ENCODE data around the gene CD1D.
"Not testable (repeated sequence)": the region's sequence is repeated elsewhere in the genome, so short reads cannot be mapped to it uniquely, and the experiment has no call there.

Gene CD1D

DNA sequence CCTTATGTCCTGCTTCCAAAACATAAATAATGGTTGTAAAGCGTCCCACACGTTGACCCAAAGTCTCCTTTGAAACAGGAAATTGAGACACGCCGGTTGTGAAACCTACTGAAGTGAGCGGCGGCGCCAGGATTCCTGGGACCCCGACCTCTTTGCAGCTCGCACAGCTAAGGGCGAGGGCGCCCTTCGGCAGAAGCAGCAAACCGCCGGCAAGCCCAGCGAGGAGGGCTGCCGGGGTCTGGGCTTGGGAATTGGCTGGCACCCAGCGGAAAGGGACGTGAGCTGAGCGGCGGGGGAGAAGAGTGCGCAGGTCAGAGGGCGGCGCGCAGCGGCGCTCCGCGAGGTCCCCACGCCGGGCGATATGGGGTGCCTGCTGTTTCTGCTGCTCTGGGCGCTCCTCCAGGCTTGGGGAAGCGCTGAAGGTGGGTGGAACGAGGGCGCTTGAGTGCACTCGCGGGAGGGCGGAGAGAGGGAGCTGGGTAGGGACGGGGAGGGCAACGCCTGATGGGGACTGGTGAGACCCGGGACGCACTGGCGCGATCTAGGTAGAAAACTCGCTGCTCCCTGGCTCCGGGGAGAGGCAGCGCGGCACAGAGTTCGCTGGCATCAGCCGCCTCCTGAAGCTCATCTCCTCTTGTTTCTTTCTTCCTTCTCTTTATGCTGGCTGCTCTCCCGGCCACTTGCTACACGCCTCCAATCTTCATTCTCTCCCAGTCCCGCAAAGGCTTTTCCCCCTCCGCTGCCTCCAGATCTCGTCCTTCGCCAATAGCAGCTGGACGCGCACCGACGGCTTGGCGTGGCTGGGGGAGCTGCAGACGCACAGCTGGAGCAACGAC lies at the start of gene CD1D:
TSS of gene CD1D (plus strand) at position 155 of the 836 bp plus-strand sequence. CDS start at position 362, 207 bp downstream.
- DNase-seq (ENCODE audit: low read depth in 4 of 4, low spot score in 1 of 4): no peak

GRCh38 chr1:158131217-158131616 lies 49.5 kb upstream of the CD1D start:
- DNase-seq (ENCODE audit: low read depth in 4 of 4, low spot score in 1 of 4): no peak

GRCh38 chr1:158140764-158141192 lies 39.9 kb upstream of the CD1D start:
- DNase-seq (ENCODE audit: low read depth in 4 of 4, low spot score in 1 of 4): no peak

GRCh38 chr1:158145173-158145719 lies 35.4 kb upstream of the CD1D start:
- no peak for DNase-seq (ENCODE audit: low read depth in 4 of 4, low spot score in 1 of 4)

DNA sequence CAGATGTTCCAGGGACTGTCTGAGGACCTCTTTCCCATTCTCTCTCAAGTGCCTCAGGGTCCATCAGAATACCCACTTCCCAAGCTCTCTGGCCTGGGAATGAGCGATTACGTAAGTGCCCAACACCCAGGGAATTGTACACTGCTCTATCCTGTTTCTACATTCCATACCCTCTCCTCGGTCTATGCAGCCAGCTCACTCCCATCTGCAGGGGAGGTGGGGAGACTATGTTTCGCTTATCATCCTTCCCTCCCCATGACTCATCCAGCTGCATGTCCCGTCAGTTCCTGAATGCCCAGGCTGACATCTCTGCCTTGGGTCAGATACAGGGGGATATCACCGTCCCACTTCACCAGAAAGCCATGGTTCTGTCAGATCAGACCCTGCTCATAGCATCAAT lies 34.5 kb upstream of the CD1D start:
- no peak for DNase-seq (ENCODE audit: low read depth in 4 of 4, low spot score in 1 of 4)

DNA sequence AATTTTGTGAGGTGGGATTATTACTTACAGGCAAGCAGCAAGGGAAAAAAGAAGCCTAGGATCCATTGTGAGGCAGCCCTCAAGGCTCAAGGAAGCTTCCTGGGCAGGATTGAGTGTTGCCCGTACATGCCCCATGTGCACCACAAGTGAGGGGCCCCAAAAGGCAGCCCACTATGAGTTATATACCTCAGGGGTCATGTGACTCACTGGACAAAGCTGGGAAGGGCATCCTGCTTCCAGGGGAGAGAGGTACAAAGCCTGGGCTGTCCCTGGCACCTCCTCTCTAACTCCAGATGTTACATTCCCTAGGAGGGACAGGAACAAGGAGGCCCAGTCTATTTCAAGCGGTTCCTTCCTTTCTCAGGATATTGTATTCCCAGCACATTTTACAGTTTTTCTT lies 34.0 kb upstream of the CD1D start:
- DNase-seq (ENCODE audit: low read depth in 4 of 4, low spot score in 1 of 4): no peak

DNA sequence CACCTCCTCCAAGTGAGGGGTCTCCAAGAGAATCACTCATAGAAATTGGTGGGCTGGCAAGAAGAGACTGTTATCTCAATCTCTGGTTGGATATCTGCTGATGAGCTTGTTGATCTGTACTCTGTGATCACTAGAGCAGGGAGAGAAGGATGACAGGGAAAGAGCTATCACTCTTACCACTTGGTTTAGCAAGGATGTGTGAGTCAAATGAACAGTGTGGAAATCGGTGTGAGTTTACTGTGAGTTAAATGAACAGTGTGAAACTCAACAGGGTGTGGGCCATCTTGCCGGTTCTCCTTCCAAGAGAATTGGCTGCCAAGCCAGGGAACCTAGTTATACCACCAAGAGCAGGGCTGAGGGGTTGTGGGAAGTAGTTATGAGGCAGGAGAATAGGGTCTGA lies 33.3 kb upstream of the CD1D start:
- no peak for DNase-seq (ENCODE audit: low read depth in 4 of 4, low spot score in 1 of 4)

DNA sequence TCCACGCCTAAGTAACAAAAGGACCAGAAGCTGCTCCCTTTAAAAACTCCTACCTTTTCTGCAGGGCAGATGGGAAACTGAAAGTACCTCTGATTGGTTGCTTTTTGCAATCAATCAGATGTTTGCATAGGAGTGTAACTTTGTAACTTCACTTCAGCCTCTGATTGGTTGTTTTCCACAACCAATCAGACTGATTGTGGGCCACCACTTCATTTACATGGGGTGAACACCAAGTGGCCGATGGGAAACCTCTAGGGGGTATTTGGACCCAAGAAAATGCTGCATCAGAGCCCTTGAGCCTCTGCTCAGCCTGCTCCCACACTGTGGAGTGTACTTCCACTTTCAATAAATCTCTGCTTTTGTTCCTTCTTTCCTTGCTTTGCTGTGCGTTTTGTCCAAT lies 32.8 kb upstream of the CD1D start:
- no peak for DNase-seq (ENCODE audit: low read depth in 4 of 4, low spot score in 1 of 4)

DNA sequence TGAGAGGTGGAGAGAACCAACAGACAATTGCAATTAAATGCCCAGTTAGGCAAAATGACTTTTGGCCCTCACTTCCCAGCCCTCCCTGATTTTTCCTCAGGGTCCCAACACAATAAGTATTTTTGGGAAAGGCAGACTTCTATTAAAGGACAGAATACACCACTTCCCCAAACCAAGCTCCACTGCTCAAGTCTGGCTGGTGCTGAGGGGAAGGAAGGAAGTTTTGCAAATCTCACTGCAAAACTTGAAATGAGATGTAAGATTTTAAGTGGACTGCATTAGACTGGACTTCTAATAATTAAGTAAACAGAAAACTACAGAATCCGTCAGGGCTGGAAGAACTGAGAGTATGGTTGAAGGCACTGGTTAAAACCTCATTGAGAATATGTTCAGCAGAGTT lies 32.2 kb upstream of the CD1D start:
- no peak for DNase-seq (ENCODE audit: low read depth in 4 of 4, low spot score in 1 of 4)

DNA sequence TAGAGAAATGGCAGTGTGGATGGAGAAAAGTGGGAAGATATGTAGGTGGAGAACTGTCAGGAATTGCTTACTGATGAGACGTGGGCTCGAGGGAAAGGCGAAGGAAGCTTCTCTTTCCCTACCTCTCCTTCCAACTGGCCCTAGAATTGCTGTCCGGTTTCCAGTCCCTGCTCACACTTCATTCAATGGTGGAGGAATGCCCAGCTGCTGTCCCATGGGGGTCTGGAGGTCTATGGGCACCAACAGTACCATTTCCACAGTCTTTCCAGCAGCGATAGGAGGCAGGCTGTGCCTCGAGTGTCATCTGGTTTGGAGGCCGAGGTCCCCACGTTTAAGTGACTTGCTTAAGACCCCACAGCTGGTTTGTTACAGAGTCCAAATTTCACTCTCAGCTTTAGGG lies 31.5 kb upstream of the CD1D start:
- DNase-seq (ENCODE audit: low read depth in 4 of 4, low spot score in 1 of 4): no peak

DNA sequence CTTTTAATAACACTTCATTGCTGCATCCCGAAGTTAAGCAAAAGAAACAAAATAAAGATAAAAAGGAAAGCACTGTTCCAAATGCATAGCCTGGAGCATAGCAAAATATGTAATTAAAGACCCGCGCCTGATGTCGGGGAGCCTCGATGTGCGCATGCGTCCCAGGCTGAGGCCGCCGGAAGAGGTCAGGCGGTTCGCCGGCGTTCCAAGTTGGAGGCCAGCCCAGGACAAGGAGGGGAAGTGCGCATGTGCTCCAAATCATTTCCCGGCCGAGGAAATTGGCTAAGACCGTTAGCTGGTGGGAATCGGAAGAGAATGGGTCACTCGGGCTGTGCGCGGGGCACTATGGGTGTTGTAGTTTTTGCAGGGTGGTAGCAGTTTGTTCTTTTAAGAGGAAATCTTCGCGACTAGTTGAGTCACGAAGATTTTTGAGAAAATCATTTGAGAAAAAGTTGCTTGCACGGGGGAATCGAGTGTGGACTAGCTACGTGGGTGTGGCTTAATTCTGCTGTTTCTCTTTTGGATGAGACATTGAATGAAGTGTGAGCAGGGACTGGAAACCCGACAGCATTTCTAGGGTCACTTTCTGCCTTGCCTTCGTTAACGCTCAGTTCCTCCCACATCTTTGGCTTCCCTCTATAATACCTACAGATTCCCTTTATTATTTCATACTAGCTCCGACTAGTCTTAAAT lies 31.0 kb upstream of the CD1D start:
- peak; percentile 36 to 69 (median 60) for DNase-seq (ENCODE audit: low read depth in 4 of 4, low spot score in 1 of 4)

- no peak for DNase-seq (ENCODE audit: low read depth in 4 of 4, low spot score in 1 of 4)
Measured at GRCh38 chr1:158150523-158150922, 30.2 kb upstream of the CD1D start.

DNA sequence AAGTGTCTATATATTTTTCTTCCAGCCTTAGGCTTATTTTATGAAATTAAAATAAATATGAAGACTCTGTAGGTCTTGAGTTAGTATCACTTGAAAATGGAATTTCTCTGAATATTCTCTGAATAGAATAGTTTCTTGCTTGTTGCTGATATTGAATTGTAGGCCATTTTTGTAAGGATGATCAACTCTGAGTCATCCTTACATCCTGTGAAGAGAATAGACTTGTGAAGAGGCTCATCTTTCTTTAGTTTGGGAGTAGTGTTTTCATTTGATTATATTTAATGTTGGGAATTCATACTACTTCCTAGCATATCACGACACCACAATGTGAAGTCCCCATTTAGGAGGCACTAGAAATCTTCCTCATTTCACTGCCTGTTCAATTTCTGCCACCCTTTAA lies 27.5 kb upstream of the CD1D start:
- no peak for DNase-seq (ENCODE audit: low read depth in 4 of 4, low spot score in 1 of 4)

- DNase-seq (ENCODE audit: low read depth in 4 of 4, low spot score in 1 of 4): no peak
Measured at GRCh38 chr1:158153746-158154444, 26.8 kb upstream of the CD1D start.

GRCh38 chr1:158154501-158154900 lies 26.2 kb upstream of the CD1D start:
- no peak for DNase-seq (ENCODE audit: low read depth in 4 of 4, low spot score in 1 of 4)

DNA sequence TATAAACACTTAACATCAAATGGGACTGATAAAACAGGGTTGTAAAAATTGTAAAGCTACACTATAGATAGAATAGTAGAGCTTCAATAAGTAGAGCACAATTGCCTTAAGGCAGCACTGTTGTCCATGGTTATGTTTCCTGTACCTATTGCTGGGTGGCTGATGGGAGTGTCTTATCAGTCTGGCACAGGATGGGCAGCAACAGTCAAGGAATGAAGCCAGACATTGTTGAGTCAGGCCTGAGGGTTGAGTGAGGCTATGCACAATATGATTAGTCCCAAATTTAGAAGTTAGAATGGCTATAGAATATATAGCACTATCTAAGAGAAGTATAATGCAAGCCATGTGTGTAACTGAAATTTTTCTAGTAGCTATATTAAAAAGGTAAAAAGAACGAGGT lies 25.0 kb upstream of the CD1D start:
- DNase-seq (ENCODE audit: low read depth in 4 of 4, low spot score in 1 of 4): no peak

- no peak for DNase-seq (ENCODE audit: low read depth in 4 of 4, low spot score in 1 of 4)
Measured at GRCh38 chr1:158159597-158159996, 21.1 kb upstream of the CD1D start.

DNA sequence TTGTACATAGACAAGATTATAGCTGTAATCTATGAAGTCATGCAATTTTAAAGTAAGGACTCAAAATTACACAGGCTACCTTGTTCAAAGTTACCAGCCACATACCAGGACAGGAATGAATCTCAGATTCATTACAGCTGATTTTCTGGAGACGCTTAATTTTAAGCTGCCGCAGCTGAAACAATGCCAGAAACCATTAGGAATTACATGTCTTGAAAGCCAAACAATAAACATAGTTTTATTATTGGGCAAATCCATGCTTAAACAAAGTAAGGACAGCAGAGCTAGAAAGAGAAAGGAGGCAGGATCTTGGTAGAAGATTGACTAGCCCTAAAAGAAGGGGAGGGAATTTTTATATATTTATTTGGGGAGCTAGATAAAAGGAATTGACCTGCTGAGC lies 19.2 kb upstream of the CD1D start:
- DNase-seq (ENCODE audit: low read depth in 4 of 4, low spot score in 1 of 4): no peak

DNA sequence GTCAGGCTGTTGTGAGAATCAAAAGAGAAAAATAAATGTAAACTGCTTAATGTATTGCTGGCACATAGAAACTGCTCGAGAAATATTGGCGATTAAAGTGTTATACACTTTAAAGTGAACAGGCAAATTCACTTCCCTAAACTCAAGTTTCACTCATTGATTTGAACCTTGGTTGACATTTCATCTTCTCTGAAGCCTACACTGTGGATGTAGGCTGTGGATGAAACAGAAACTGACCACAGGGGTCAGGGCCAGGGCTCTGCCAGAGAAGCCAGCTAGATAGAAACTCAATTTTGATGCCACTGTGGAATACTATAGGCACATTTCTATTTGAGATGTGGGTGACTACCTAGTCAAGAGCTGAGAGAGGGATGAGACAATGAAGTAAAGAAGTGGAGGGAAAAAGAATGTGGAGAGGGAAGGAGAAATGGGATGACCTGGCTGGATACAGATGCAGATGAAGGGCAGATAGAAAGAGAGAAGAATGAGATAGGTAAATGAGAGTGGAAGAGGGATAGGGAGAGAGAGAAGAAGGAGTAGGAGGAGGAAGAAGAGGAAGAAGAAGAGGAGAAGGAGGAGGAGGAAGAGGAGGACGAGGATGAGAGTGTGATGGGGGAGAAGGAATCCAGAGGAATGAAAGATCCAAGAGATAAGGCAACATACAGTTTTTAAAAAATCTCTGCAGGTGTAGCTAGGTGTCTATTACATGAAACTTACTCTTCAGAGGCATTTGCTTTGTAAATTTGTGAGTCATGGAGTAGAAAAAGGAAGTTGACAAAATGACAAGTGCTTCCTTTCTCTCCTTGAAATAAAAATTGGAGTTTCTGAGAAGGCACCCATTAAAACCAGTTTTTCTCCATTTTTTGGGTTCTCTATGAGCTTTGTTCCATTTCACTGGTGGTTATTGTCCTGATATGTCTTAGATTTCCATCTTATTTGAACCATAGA lies 17.4 kb upstream of the CD1D start:
- no peak for DNase-seq (ENCODE audit: low read depth in 4 of 4, low spot score in 1 of 4)

GRCh38 chr1:158169105-158169504 lies 11.6 kb upstream of the CD1D start:
- DNase-seq (ENCODE audit: low read depth in 4 of 4, low spot score in 1 of 4): no peak

GRCh38 chr1:158175915-158176314 lies 4.8 kb upstream of the CD1D start:
- not testable (repeated sequence) for DNase-seq (ENCODE audit: low read depth in 4 of 4, low spot score in 1 of 4)
